HG03095 (cell line): ENCODE results near the gene CCHCR1.

Source experiments
- ATAC-seq: cut with Tn5 transposase; IDR thresholded peaks from one replicate; pipeline ENCODE4 v1.9.1; 2021; ENCODE audit warnings: moderate library complexity; ENCODE audit not compliant: unreplicated experiment

Gene CCHCR1

DNA sequence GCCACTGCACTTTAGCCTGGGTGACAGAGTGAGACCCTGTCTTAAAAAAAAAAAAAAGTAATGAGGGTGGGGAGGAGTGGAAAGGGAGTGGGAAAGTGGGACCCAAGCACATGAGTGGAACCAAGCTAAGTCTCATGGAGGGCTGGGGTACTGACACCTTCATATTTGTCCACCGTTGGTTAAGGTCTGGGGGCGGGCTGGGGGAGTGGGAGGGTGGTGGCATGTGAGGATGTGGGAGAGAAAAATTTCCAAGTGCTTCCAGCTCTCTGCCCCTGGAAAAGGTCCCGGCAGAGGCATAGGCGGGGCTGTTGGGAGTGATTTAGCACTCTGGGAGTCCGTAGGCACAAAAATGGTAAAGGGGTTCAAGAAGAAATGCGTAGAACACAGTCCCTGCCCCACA lies 24.8 kb downstream of the CCHCR1 start:
- ATAC-seq, result no peak

DNA sequence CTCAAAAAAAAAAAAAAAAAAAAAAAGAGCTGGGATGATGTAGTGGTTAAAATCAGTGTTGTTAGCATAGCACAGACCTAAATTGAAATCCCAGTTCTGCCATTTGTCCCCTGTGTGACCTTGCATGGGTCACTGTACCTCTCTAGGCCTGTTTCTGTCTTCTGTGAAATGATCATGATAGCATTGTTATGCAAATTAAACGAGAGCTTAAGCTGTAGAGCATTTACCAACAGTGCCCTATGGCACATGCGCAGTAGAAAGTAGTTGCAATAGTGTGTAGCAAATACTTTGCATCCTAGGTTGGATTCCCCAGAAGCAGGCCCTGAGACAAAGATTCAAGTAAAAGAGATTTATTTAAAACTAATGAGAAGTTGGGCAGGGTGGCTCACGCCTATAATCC lies 26.0 kb downstream of the CCHCR1 start:
- ATAC-seq, result no peak

DNA sequence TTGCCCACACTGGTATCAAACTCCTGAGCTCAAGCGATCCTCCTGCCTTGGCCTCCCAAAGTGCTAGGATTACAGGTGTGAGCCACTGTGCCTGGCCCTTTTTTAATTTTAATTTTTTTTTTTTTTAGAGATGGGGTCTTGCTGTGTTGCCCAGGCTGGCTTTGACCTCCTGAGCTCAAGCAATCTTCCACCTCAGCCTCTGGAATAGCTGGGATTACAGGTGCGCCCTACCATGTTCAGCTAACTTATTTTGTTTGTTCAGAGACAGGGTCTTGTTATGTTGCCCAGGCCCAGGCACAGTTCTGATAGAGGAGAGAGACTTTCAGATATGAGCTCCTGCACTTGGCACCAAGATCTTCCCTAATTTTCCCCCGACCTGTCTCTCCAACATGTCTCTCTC lies 26.9 kb downstream of the CCHCR1 start:
- ATAC-seq, result no peak

DNA sequence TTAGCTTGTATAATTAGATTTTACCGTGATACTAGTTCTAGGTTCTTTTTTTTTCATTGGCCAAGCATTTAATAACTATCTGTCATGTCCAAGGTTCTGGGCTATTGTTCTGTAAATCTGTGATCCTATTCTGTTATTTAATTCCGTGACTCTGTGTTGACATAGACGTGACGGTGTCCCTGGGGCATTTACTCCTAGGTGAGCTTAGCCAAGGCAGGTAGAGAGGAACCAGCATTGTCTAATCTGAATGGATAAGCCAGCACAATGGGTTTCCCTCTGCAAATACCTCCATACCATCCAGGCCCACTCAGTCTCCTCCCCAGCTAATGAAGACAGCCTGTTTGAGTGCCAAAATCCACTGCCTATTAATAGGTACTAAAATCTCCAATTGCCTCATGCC lies 28.5 kb downstream of the CCHCR1 start:
- ATAC-seq, result no peak

DNA sequence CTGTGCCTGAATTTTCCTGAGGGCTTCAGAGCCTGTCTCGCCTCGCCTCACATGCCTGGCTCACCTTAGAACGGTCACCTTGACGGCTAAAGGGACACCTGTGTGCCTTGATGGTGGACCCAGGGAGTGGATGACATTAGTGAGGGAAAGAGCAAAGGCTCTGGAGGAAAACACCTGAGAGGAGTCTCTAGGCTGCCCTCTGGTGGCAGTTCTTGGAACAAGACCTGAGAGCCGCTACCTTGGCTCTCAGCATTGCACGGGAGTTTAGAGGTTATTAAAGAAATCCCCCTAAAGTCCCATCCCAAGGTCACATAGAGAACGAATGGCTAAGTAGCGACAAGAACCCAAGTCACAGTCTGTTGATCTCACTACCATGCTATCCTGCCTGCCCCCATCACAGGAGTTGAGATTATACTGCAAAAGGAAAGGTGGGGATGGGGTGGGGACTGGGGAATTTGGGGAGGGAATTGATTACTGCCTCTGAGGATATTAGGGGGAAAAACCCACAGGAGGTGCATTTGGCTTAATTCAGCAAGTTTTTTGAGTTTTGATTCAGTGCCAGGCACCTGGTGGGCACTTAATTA lies 29.4 kb downstream of the CCHCR1 start:
- no peak for ATAC-seq

DNA sequence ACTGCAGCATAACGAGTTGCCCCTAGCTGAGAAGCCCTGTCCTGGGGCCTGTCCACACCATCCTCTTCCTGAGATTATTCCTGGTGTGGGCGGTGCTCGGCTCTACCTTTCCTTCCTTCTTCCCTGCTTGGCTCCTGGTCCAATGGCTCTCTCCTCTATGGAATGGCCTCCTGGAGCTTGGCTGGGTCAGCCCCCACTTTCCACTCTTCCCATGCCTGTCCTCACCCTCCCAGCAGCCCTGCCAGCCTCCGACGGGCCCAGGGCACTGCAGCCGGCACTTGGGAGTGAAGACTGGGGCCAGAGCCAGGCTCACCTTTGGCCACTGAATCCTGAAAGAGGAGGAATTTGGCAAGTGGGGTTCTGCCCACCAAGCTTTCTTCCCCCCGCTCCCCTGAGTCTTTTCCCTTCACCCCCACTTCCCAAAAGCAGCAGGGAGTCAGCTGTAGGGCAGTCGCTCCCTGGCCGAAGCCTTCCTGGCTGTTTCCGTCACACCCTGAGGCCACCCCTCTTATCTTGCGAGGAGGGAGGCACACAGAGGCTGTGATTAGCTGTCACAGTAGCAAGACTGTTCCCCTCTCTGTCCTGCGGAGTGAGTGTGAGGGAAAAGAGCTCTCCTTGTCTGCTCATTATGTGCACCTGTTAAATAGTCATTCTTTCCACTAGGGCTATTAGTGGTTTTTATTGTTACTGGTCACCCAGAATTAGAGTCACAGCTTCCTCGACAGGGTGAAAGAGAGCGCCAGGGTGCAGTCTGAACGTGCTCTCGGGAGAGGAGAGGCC lies 31.0 kb downstream of the CCHCR1 start:
- ATAC-seq, result no peak

DNA sequence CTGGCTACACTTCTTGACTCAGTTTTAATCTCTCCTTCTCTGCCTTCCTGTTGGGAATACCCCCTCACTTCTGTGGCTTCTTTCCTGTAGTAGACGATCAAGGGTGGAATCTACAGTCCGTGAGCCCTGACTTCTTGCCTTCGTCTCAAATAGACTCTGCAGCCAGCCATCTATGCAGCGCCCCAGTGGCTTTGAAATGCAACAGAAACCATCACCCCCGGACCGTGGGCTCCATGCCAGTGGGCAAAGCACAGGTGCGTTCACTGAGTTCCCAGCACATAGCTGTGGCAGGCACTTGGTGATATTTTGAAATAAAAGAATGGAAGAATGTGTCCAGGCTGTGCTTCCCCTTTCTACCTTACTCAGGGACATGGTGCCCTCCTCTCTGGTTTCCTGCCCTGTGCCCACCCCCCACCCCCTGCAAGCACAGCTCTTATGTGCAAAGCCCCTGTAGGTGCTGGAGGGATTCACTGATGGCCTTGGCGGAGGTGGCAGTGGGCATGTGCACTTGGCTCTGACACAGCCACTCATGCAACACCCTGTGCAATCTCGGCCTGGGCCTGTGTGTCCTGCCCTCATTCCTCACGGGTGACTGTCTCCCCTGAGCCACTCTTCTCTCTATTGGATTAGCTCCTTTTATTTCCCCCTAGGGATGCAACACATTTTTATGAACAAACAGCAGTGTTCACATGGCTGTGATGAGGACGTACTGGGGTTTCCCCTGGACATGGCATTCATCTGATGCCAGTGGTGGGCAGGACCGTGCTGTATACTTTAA lies 31.8 kb downstream of the CCHCR1 start:
- ATAC-seq, result no peak

DNA sequence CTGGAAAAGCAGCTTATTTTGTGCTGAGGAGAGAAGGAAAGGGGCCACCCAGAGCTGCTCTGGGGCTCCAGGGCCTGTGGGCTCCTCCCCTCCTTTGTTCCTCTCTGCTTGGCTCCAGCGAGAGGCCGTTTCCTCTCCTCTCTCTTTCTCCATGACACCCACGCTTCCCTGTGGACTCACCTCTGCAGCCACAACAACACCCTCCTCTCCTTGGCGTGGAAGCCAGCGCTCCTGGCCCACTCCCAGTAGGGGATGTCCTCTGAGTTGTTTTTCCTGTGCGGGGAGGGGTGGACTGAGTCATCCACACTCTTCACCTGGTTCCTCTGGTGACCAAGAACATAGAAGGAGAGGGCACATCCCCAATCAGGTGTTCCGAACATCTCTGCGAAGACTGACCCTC lies 32.4 kb downstream of the CCHCR1 start:
- no peak for ATAC-seq

DNA sequence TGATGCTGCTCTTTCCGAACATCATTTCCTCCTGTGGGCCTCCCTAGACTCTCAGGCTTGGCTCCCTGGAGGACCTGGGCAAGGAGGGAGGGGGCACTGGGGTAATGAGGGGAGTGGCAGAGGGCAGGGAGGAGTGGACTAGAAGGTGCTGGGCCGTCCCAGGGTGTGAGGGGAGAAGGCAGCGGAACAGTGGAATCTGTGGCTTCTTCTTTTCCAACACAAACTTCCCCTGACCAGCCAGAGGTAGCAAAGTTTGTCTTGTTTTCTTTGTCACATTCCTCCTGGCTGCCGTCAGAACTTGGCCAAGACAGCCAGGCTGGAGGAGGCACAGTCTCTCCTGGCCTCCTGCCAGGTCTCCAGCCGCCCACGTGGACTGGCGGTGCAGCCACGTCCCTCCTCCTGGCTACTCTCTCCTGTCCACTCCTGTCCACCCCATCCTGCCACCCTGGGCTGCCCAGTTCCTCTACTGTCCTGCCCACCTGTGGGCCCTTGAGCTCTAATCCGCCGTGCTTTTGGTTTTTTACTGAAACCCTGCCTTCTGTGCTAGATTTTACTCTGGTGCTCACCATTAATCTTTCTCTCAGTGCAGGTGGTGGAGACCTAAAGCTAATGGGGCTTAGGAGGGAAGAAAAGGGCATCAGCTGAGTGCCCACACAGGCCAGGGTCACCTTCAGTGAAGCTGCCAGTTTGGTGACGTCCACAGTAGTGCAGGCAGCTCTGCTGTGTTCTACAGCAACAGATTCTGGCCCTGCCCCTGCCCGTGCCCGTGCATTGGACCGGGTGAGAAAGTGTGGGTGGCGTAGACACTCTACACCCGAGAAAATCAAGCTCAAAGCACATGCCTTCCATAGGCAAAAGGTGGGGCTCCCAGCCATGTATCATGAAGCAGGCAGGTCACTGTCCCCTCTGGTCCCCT lies 34.6 kb downstream of the CCHCR1 start:
- no peak for ATAC-seq

DNA sequence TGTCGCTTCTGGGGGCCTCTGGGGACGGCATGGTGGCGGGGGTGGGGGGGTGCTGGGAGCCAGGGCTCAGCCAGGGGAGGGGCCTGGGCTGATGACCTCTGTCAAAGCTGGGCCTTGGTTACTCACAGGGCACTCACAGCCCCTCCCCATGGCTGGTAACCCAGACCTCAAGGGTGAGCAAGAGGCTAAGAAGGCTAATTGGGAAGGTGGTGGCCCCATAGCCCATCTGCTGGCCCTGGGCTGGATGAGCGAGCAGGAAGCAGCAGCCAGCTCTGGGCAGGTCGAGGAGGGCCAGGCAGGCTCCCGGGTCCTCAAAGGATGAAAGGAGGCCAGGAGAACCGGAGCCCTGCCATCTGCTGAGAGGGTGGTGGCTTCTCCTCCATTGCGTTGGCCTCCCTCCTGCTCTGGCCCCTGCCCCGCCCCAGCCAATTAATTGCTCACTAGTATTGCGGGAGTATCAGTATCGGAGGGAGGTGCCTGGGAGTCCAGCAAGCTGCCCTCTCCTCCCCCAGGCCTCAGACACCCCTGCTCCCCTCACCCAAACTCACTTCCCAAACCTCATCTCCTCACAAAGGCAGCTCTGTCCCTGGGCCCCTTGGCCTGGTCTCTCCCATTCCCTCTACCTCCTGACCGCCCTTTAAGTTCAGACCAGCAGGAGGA lies 36.3 kb downstream of the CCHCR1 start:
- no peak for ATAC-seq

DNA sequence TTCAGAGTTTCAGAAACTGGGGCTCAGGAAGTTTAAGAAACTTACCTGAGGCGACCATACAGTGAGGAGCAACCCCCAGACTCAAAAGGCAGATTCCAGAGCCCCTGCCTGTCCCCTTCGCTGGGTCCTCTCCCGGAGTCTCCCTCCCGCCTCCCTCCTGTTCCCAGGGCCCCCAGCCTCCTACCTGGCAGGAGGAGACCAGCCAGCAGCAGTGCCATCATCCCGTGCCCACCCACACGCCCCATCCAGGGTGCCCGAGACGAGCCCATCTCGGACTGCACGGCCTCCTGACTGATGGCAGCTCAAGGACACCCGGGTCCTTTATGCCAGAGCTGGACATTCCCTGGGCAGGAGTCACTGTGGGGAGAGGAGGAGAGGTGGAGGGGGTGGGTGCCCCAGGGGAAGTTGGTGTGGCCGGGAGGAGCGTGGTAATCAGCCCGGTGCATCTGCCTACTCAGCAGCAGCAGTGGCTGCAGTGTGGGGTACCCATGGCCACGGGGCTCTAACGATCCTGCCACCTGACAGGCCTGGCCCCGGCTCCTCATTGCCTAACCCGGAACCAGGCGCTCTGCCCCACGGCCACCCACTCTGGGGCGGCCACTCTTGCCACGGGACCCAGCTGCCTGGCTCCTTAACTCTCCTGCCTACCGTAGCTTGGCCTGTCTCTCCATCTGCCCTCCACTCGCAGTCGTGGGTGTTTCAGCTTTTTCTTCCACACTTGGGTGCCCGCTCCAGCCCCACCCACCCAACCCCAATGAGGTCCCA lies 37.3 kb downstream of the CCHCR1 start, which contains the start of gene CDSN:
Gene CDSN (minus strand): TSS at position 296 of the 765 bp plus-strand sequence. CDS start 27 bp downstream, at position 269.
- ATAC-seq, result no peak

DNA sequence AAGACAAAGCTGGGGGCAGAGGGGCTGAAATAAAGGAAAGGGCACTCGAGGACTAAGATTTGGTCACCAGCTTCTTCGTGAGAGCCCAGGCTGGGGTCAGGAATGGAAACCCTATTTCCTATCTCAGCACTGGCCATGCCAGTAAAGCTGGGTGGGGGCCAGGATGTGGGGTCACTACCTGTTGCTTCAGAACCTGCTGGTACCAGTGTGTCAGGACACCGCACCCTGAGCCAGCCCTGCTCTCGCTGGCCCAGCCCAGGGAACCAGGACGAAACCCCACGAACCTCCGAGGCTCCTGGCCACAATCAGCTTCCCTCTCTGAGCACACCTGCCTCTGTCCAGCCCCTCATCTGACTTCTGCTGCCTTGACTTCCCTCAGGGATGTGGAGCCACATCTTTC lies 39.4 kb downstream of the CCHCR1 start:
- ATAC-seq, result no peak

DNA sequence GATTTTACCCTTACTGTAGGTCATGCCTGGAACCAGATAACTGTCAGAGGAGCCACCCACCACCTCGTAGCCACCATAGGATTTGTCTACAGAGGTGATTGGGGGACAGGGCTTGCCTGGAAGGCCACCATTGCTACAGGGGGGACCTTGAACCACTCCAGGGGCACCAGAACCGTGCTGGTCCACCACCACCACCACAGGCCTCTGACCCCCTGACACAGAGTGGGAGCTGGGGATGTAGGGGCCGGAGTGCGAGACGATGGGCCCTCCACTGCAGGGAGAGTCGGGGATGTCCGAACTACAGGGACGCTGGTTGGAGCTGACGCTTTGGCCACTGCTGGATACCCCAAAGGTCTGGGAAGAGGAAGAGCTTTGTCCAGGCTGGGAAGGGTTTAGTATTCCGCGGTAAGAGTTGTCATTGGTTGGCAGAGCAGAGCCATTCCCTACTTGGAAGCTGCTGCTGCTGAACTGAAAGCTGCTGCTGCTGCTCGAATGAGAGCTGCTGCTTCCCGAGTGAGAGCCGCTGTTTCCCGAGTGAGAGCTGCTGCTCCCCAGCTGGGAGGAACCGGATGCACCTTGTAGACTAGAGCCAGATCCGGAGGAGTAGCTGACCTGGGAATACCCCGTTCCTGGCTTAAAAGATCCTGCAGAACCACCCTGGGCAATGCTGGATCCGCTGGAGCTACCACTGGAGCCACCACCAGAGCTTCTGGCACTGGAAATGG lies 40.8 kb downstream of the CCHCR1 start:
- ATAC-seq, result no peak

DNA sequence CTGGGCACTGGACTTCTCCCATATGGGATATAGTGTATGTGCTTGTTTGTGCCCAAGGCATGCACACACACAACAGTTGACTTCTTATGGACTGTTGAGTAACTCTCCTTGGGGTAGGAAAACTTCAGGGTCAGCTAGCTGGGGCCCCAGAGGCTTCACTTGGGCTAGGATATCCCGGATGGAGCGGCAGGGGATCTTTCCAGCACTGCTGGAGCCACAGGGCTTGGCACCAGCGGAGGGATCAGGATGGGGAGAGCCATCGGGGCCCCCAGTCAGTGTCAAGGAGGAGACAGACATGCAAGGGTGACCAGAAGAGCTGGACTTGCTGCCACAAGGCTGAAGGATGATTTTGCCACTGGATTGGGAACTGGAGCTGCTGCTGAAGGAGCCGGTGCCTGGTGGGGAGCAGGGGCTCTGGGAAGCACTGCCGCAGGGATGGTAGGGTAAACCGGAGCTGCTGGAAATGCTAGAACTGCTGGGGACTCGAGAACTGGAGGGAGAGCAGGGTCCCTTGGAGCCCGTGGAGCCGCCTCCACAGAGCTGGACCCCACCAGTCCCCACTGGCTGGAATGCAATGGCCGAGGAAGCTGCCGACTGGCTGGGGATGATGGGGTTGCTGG lies 41.6 kb downstream of the CCHCR1 start:
- no peak for ATAC-seq

DNA sequence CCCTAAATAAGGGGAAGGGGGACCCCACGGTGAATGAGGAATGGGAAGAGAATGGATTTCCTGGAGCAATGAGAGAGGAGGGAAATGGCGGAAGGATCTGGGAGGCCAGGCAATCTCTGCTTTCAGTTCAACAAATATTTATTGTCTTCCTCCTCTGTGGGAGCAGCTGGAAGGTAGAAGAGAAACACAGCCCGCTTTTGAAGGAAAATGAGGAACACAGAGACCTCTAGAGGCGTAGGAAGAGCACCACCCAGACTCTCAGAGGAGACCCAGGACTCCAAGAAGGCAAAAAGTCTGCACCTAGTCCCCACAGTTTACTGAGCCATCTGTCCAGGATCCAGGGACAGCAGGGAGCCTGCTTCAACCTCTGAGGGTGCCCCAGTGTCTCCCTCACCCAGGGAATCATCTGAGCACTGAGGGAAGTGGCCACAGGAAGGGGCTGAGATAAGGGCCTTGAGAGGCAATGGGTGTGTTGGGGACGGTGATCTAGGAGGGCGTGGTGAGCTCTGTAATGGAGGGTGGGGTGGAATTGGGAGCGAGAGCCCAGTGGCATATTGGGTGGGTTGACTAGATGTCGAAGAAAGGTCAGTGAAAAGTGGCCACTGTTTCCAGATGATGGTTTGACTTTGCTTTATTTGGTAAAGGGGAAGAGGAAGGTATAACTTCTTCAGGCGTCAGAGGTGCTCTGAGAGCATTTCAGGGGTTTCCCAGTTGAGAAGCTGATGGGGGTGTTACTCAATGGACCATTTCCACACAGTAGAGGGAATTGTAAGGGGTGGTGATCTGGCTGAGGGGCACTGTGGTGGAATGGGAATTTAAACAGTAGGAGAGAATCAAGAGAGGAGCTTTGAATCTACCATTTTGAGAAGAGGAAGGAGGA lies 42.4 kb downstream of the CCHCR1 start:
- ATAC-seq, result no peak

DNA sequence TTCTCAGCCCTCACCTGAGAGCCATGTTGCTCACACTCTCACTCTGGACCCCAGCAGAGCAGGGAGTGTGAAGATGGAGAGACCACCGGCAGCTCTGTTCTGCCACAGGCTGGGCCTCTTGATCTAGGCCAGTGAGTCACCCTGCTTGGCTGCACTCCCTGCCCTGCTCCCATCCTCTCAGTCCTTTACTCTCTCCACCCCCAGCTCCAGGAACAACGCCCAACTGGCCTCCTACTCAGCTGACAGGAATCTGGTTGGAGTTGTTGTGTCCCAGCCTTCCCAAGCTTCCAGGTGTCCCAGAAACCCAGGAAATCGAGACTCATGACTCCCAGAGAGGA lies 43.1 kb downstream of the CCHCR1 start, which contains the start of gene PSORS1C1:
Gene PSORS1C1 (plus strand): TSS at position 260 of the 338 bp plus-strand sequence. CDS start 14,833 bp downstream, outside the sequence.
- ATAC-seq, result no peak

DNA sequence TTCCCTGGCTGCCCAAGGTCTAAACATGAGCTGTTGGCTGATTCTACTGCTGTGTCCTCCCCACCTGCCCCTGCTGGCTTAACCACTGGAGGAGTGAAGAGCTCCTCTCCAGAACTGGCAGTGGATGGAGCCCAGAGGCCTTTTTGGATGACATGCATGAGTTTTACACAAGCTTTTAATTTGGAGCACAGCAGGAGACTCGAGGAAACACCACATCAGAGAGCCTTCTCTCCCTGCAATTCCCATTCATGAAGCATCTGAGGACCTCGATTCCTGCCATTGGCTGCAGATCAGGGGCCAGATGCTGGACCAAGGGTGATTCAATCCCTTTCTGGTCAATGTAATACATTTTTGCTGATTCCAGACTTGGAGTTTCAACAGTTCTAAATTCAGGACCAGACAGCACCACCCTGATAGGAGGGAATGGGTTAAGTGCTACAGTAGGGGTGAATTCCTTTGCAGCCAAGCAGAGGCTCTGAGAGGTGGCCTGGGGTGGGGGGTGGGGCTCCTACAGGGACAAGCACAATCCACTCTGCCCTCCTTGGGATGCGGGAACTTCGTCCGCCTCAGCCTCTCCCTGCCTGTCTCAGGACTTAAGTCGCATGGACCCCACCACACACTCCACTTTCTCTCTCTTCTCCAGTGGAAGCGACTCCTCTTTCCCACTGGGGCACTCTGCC lies 43.6 kb downstream of the CCHCR1 start:
- ATAC-seq, result no peak
